Fibroblast of lung (primary cell): ENCODE results near the gene ESPN. TPM values are rescaled to one million over a fixed set of nuclear protein-coding genes. Genes with fewer than 3 reads are reported as not detected.

ENCODE experiments used
- DNase-seq, 2 donors: peaks; one replicate each; pipeline versions ENCODE4 v3.0.0 to v3.0.0-alpha.2; 2010; ENCODE audit warnings: low read depth in 2 of 2
- H2AFZ ChIP-seq: 2 replicates; pipeline ENCODE4 v1.5.1; 2012; ENCODE audit warnings: low read length, control low read depth, inconsistent platforms
- H3K27ac ChIP-seq: 2 replicates; pipeline ENCODE4 v1.5.1; 2011; ENCODE audit warnings: low read length, control low read depth; ENCODE audit not compliant: insufficient read depth
- H3K27me3 ChIP-seq: 2 replicates; pipeline ENCODE4 v1.5.1; 2011; ENCODE audit warnings: mild to moderate bottlenecking, low read length; ENCODE audit not compliant: control insufficient read depth, insufficient read depth
- H3K36me3 ChIP-seq: 2 replicates; pipeline ENCODE4 v1.5.1; 2011; ENCODE audit warnings: low read length; ENCODE audit not compliant: control insufficient read depth, insufficient read depth
- H3K4me1 ChIP-seq: 2 replicates; pipeline ENCODE4 v1.5.1; 2011; ENCODE audit warnings: low read length; ENCODE audit not compliant: control insufficient read depth, insufficient read depth; ENCODE audit errors: extremely low read depth
- H3K4me2 ChIP-seq: 2 replicates; pipeline ENCODE4 v1.5.1; 2011; ENCODE audit warnings: low read length, control low read depth; ENCODE audit not compliant: insufficient read depth; ENCODE audit errors: extremely low read depth
- H3K4me3 ChIP-seq, 4 experiments: fragments of 200-600 bp in 1 of 4; sonication (generic) in 1 of 4; replicated peaks in 1 of 4; 2 replicates each; pipeline ENCODE4 v1.5.1; 2011 to 2016; ENCODE audit warnings: low read length in 4 of 4, low read depth in 3 of 4, mild to moderate bottlenecking in 3 of 4, control low read depth in 2 of 4, inconsistent platforms in 1 of 4, mixed read lengths in 1 of 4; ENCODE audit not compliant: insufficient read depth in 1 of 4; ENCODE audit errors: control extremely low read depth in 1 of 4
- H3K79me2 ChIP-seq: 2 replicates; pipeline ENCODE4 v1.5.1; 2012; ENCODE audit warnings: mild to moderate bottlenecking, low read length, inconsistent platforms; ENCODE audit not compliant: control insufficient read depth, insufficient read depth
- H3K9ac ChIP-seq: 2 replicates; pipeline ENCODE4 v1.5.1; 2011; ENCODE audit warnings: mild to moderate bottlenecking, low read length, control low read depth; ENCODE audit not compliant: insufficient read depth
- H3K9me3 ChIP-seq: 2 replicates; pipeline ENCODE4 v1.5.1; 2012; ENCODE audit warnings: low read depth, low read length; ENCODE audit not compliant: control insufficient read depth, insufficient read depth
- H4K20me1 ChIP-seq: 2 replicates; pipeline ENCODE4 v1.5.1; 2011; ENCODE audit warnings: low read length; ENCODE audit not compliant: control insufficient read depth, insufficient read depth; ENCODE audit errors: extremely low read depth
- EZH2 ChIP-seq: IDR thresholded peaks from 2 replicates; pipeline ENCODE4 v1.5.1; 2012; ENCODE audit warnings: low read length, control low read depth, mild to moderate bottlenecking; ENCODE audit errors: missing control alignments
- polyA plus RNA-seq, 2 donors: library from polyadenylated mRNA; depleted of rRNA in 1 of 2; stranded (reverse) in 1 of 2; unstranded in 1 of 2; fragments of >200 nt; gene quantifications; 2 replicates each; pipeline ENCODE4 v1.2.1, GENCODE V29; 2011 to 2012; ENCODE audit warnings: missing spikeins in 1 of 2
- total RNA-seq: library from RNA; depleted of rRNA; stranded (reverse); fragments of >200 nt; gene quantifications from 2 replicates; pipeline ENCODE4 v1.2.1, GENCODE V29; 2014
- TF ChIP-seq, protein P1 (sequence below), 2 donors: IDR thresholded peaks in 1 of 2; conservative IDR thresholded peaks in 1 of 2; 1 replicate in 1 of 2; 2 replicates in 1 of 2; pipeline ENCODE4 v1.5.1; 2011 to 2012; ENCODE audit warnings: low read length in 2 of 2, control low read depth in 1 of 2, inconsistent platforms in 1 of 2, low read depth in 1 of 2, mild to moderate bottlenecking in 1 of 2

The ESPN gene
- total and polyA plus RNA-seq, 2 donors (not counting 1 experiment from before 2014, with no cell fraction given): not detected

DNA sequence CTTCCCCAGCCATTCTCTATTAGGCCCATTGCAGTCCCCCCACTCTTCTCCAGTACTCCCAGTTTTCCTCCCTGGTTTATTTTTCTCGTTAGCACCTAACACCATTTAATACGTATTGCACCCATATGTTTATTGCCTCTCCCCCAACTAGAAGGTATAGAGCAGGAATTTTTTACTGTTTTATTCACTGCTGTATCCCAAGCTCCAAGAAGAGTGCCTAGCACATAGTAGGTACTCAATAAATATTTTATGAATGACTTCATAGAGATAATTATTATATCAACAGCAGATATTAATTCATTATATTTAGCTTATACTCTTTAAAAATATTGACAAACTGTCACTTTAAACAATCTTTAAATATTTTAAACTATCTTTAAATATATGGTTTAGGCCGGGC lies 25.3 kb upstream of the ESPN start:
- Histone ChIP-seq H3K4me1 (peaks cover under 1% of the 10 kb centered on the region), H3K4me3 (no peak overlapping the region), H3K9ac (no peak overlapping the region), H4K20me1 (no peaks in the 10 kb centered on the region), H3K27ac (no peak overlapping the region), H3K4me2 (no peak overlapping the region), H3K27me3 (no peaks in the 10 kb centered on the region), H2AFZ (no peak overlapping the region), H3K36me3 (no peaks in the 10 kb centered on the region), H3K9me3 (no peaks in the 10 kb centered on the region), H3K79me2 (no peaks in the 10 kb centered on the region)
- TF ChIP-seq, protein P1, sequence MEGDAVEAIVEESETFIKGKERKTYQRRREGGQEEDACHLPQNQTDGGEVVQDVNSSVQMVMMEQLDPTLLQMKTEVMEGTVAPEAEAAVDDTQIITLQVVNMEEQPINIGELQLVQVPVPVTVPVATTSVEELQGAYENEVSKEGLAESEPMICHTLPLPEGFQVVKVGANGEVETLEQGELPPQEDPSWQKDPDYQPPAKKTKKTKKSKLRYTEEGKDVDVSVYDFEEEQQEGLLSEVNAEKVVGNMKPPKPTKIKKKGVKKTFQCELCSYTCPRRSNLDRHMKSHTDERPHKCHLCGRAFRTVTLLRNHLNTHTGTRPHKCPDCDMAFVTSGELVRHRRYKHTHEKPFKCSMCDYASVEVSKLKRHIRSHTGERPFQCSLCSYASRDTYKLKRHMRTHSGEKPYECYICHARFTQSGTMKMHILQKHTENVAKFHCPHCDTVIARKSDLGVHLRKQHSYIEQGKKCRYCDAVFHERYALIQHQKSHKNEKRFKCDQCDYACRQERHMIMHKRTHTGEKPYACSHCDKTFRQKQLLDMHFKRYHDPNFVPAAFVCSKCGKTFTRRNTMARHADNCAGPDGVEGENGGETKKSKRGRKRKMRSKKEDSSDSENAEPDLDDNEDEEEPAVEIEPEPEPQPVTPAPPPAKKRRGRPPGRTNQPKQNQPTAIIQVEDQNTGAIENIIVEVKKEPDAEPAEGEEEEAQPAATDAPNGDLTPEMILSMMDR (conservative IDR thresholded peaks at IDR 0.05 in 1 of 2, IDR thresholded peaks at IDR 0.05 in 1 of 2; ENCODE audit: low read depth in 1 of 2, low read length in 2 of 2): no peak
- TF ChIP-seq EZH2: no peak
- DNase-seq: no peak

DNA sequence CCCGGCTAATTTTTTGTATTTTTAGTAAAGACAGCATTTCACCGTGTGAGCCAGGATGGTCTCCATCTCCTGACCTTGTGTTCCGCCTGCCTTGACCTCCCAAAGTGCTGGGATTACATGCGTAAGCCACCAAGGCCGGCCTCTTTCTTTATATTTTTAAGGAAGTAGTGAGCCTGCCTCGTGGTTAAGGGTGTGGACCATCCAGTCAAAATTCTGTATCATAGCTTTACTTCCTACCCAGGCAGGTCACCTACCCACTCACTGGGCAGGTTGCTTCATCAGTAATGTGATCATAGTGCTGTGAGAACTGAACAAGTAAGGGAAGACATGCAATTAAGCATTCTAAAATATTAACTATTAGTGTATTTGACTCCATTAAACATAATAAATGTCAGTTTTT lies 22.9 kb upstream of the ESPN start:
- Histone ChIP-seq H2AFZ (no peak overlapping the region), H3K4me1 (no peaks in the 10 kb centered on the region), H3K4me3 (no peak overlapping the region), H3K36me3 (no peaks in the 10 kb centered on the region), H3K27me3 (peaks cover 3% of the 10 kb centered on the region), H3K79me2 (no peaks in the 10 kb centered on the region), H3K4me2 (no peak overlapping the region), H3K27ac (no peak overlapping the region), H4K20me1 (no peaks in the 10 kb centered on the region), H3K9ac (no peak overlapping the region), H3K9me3 (no peaks in the 10 kb centered on the region)
- no peak for DNase-seq
- no peak for TF ChIP-seq EZH2
- TF ChIP-seq, protein P1 (conservative IDR thresholded peaks at IDR 0.05 in 1 of 2, IDR thresholded peaks at IDR 0.05 in 1 of 2; ENCODE audit: low read depth in 1 of 2, low read length in 2 of 2): no peak

GRCh38 chr1:6408023-6408422 lies 16.6 kb upstream of the ESPN start:
- no peak overlapping the region for H3K9ac ChIP-seq
- no peak overlapping the region for H3K27ac ChIP-seq
- H3K4me2 ChIP-seq: no peak overlapping the region
- no peak for DNase-seq
- peaks cover 3% of the 10 kb centered on the region for H3K27me3 ChIP-seq
- H3K4me1 ChIP-seq: no peaks in the 10 kb centered on the region
- H3K9me3 ChIP-seq: no peaks in the 10 kb centered on the region
- TF ChIP-seq, protein P1 (conservative IDR thresholded peaks at IDR 0.05 in 1 of 2, IDR thresholded peaks at IDR 0.05 in 1 of 2; ENCODE audit: low read depth in 1 of 2, low read length in 2 of 2): no peak
- no peak for TF ChIP-seq EZH2
- H2AFZ ChIP-seq: no peak overlapping the region
- H3K4me3 ChIP-seq: no peak overlapping the region
- H4K20me1 ChIP-seq: no peaks in the 10 kb centered on the region
- H3K79me2 ChIP-seq: no peaks in the 10 kb centered on the region
- no peaks in the 10 kb centered on the region for H3K36me3 ChIP-seq
